Neuronal stem cell (in vitro differentiated cells): Measurements from ENCODE around the gene WASHC4.

ENCODE experiments used
- DNase-seq: peaks from one replicate; pipeline ENCODE4 v3.0.0-alpha.2; 2013; ENCODE audit warnings: low spot score
- H2AFZ ChIP-seq: one replicate; pipeline ENCODE4 v1.6.1; 2013; ENCODE audit warnings: mild to moderate bottlenecking, low read length, inconsistent platforms
- H2AK5ac ChIP-seq: 2 replicates; pipeline ENCODE4 v1.6.1; 2013; ENCODE audit warnings: low read depth, mild to moderate bottlenecking, inconsistent platforms, low read length, moderate library complexity, mixed read lengths
- H2BK120ac ChIP-seq: 2 replicates; pipeline ENCODE4 v1.6.1; 2013; ENCODE audit warnings: low read depth, mild to moderate bottlenecking, inconsistent platforms, low read length, moderate library complexity, mixed read lengths
- H2BK12ac ChIP-seq: one replicate; pipeline ENCODE4 v1.6.1; 2013; ENCODE audit warnings: low read length, inconsistent platforms
- H2BK15ac ChIP-seq: 2 replicates; pipeline ENCODE4 v1.6.1; 2013; ENCODE audit warnings: mild to moderate bottlenecking, low read length, inconsistent platforms, mixed read lengths
- H2BK5ac ChIP-seq: one replicate; pipeline ENCODE4 v1.6.1; 2013; ENCODE audit warnings: inconsistent platforms, mild to moderate bottlenecking, low read length, moderate library complexity
- H3K14ac ChIP-seq: one replicate; pipeline ENCODE4 v1.6.1; 2013; ENCODE audit warnings: low read length, inconsistent platforms
- H3K18ac ChIP-seq: 2 replicates; pipeline ENCODE4 v1.6.1; 2013; ENCODE audit warnings: low read length, inconsistent platforms
- H3K23ac ChIP-seq: 2 replicates; pipeline ENCODE4 v1.6.1; 2013; ENCODE audit warnings: low read depth, mild to moderate bottlenecking, mixed read lengths, low read length, inconsistent platforms; ENCODE audit not compliant: poor library complexity
- H3K27ac ChIP-seq: replicated peaks from 3 replicates; pipeline ENCODE4 v1.5.1; 2013; ENCODE audit warnings: low read length, inconsistent platforms
- H3K27me3 ChIP-seq, 3 experiments: 2 replicates each; pipeline ENCODE4 v1.6.1; 2013; ENCODE audit warnings: low read length in 3 of 3, mild to moderate bottlenecking in 2 of 3, inconsistent platforms in 1 of 3, low read depth in 1 of 3, mixed read lengths in 1 of 3, moderate library complexity in 1 of 3; ENCODE audit not compliant: control insufficient read depth in 3 of 3, insufficient read depth in 3 of 3
- H3K36me3 ChIP-seq, 2 donors: replicated peaks in 1 of 2; 2 replicates each; pipeline ENCODE4 v1.6.1; 2013; ENCODE audit warnings: low read length in 2 of 2; ENCODE audit not compliant: control insufficient read depth in 2 of 2, insufficient read depth in 2 of 2
- H3K4ac ChIP-seq: 2 replicates; pipeline ENCODE4 v1.6.1; 2013; ENCODE audit warnings: inconsistent platforms, mild to moderate bottlenecking, low read length, moderate library complexity
- H3K4me1 ChIP-seq, 2 donors: 1 replicate in 1 of 2; 2 replicates in 1 of 2; pipeline ENCODE4 v1.6.1; 2013; ENCODE audit warnings: low read length in 2 of 2, low read depth in 1 of 2; ENCODE audit not compliant: control insufficient read depth in 2 of 2, insufficient read depth in 1 of 2
- H3K4me2 ChIP-seq: one replicate; pipeline ENCODE4 v1.6.1; 2013; ENCODE audit warnings: mild to moderate bottlenecking, low read length, inconsistent platforms; ENCODE audit not compliant: insufficient read depth, poor library complexity, severe bottlenecking
- H3K4me3 ChIP-seq, 2 donors: 2 replicates each; pipeline ENCODE4 v1.5.1; 2013; ENCODE audit warnings: low read length in 2 of 2, mild to moderate bottlenecking in 2 of 2, inconsistent platforms in 1 of 2, moderate library complexity in 1 of 2
- H3K79me1 ChIP-seq: one replicate; pipeline ENCODE4 v1.6.1; 2013; ENCODE audit warnings: low read depth, mild to moderate bottlenecking, inconsistent platforms, low read length, moderate library complexity
- H3K9ac ChIP-seq: one replicate; pipeline ENCODE4 v1.6.1; 2013; ENCODE audit warnings: mild to moderate bottlenecking, low read depth, low read length, inconsistent platforms; ENCODE audit not compliant: poor library complexity
- H3K9me3 ChIP-seq, 2 donors: replicated peaks in 1 of 2; 2 replicates each; pipeline versions ENCODE3 to v1.6.1; 2013; ENCODE audit warnings: low read length in 2 of 2, mild to moderate bottlenecking in 2 of 2, inconsistent platforms in 1 of 2, low read depth in 1 of 2, mixed read lengths in 1 of 2, moderate library complexity in 1 of 2; ENCODE audit not compliant: control insufficient read depth in 2 of 2, insufficient read depth in 1 of 2
- H4K8ac ChIP-seq: one replicate; pipeline ENCODE4 v1.6.1; 2013; ENCODE audit warnings: low read depth, mild to moderate bottlenecking, inconsistent platforms, low read length, moderate library complexity
- H4K91ac ChIP-seq: one replicate; pipeline ENCODE4 v1.6.1; 2013; ENCODE audit warnings: low read length, low read depth, mild to moderate bottlenecking, inconsistent platforms; ENCODE audit not compliant: poor library complexity
- WGBS, 2 donors: extraction: QIAGEN DNeasy Blood & Tissue Kit; methylation state at CpG; one replicate each; pipeline ENCODE4 v1.1.7; 2013; ENCODE audit warnings: missing lambda C conversion rate in 2 of 2, mixed read lengths in 1 of 2; ENCODE audit not compliant: insufficient read length in 2 of 2, insufficient replicate concordance in 1 of 2; ENCODE audit errors: extremely low coverage in 2 of 2; 5-methylcytosine and 5-hydroxymethylcytosine counted together

Gene WASHC4

DNA sequence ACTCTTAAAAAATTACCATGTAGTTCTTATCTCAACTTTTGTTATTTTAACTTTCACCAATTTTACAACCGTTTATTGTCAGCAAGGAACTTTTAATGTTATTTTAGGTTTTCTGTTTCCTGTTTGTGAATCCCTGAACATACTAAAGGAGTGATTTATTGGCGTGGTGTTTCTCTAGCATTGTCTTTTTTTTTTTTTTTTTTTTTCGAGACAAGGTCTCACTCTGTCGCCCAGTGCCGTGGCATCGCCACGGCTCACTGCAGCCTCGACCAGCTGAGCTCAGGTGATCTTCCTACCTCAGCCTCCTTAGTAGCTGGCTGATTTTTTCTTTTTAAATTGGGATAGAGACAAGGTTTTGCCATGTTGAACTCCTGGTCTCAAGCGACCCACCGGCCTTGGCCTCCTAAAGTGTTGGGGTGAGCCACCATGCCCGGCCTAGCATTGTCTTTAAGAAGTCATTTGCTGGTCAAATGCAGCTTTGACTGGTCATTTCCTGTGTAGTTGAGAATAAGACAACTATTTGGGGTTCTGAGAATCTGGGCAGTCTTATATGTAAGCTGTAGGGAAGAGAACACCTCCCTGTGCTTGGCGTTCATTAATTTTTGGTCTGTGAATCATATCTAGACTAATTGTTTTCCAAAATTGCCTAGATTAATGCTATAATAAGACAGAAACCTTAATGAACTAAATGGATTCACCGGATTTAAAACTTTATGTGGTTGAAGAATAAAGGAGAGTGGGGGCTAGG lies 2.1 kb downstream of the WASHC4 start:
- Histone ChIP-seq H3K14ac (no peak overlapping the region), H2BK5ac (no peak overlapping the region), H2BK12ac (no peak overlapping the region), H3K4ac (no peak overlapping the region), H3K79me1 (peaks cover 4% of the 10 kb centered on the region), H2AK5ac (no peak overlapping the region), H2BK15ac (no peak overlapping the region), H3K23ac (no peak overlapping the region), H3K9me3 (peaks cover 0 to 19% of the 10 kb centered on the region in 2 donors), H3K36me3 (peaks cover 2 to 38% of the 10 kb centered on the region in 2 donors), H3K4me2 (no peak overlapping the region), H3K18ac (no peak overlapping the region), H4K91ac (no peak overlapping the region), H3K27me3 (no peaks in the 10 kb centered on the region), H2BK120ac (no peak overlapping the region), H3K9ac (no peak overlapping the region), H3K4me3 (peak overlapping the region in 1 of 2 donors; percentile 68), H4K8ac (no peak overlapping the region), H3K4me1 (peaks cover 0 to 1% of the 10 kb centered on the region in 2 donors), H2AFZ (no peak overlapping the region), H3K27ac (no peak overlapping the region)
- DNase-seq = no peak
- WGBS, 2 donors = no CpG with 5 or more reads among the region's 13 CpGs

DNA sequence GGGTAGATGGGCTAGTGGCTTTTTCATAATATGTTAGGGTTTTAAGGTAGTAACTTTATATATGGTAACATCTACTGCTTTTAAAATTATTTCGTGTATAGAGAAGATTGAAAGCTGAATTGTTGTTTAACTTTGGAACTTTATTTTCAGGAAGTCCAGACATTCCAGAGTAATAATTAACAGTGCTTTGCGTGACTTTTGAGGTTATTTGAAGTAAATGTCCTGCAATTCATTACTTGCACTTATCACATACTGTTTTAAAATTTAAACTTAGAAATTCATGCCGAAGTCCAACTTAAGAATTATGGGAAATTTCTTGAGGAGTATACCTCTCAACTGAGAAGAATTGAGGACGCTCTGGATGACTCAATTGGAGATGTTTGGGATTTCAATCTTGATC lies 3.3 kb downstream of the WASHC4 start:
- Histone ChIP-seq H3K27ac (no peak overlapping the region), H4K8ac (no peak overlapping the region), H3K9me3 (peaks cover 0 to 19% of the 10 kb centered on the region in 2 donors), H4K91ac (no peak overlapping the region), H2AK5ac (no peak overlapping the region), H3K79me1 (peaks cover 4% of the 10 kb centered on the region), H3K4me1 (peaks cover 0 to 1% of the 10 kb centered on the region in 2 donors), H3K23ac (no peak overlapping the region), H3K9ac (no peak overlapping the region), H2BK5ac (no peak overlapping the region), H3K4me2 (no peak overlapping the region), H3K36me3 (peaks cover 2 to 50% of the 10 kb centered on the region in 2 donors), H3K4ac (no peak overlapping the region), H2BK12ac (no peak overlapping the region), H2BK120ac (no peak overlapping the region), H2BK15ac (no peak overlapping the region), H3K27me3 (no peaks in the 10 kb centered on the region), H3K4me3 (no peak overlapping the region), H3K14ac (no peak overlapping the region), H3K18ac (no peak overlapping the region), H2AFZ (no peak overlapping the region)
- no CpG with 5 or more reads among the region's 4 CpGs for WGBS, 2 donors
- DNase-seq = no peak

DNA sequence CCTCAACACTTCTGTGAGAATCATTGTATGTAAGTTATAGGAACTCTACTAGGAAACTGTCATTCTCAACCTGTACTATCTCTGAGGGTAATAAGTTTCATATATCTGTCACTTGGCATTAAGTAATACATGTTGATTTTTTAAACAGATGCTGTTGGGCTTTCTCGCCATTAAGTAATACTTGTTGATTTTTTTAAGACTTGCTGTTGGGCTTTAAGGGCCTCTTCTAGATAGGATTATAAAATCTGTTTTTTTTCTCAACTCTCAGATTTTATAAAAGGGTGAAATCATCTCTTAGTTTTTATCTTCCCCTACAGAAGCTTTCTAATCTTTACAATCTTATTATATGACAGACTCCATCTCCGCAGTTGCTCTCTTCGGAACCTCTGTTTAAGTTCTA lies 5.6 kb downstream of the WASHC4 start:
- H2BK120ac ChIP-seq = no peak overlapping the region
- no CpG with 5 or more reads among the region's 3 CpGs for WGBS, 2 donors

DNA sequence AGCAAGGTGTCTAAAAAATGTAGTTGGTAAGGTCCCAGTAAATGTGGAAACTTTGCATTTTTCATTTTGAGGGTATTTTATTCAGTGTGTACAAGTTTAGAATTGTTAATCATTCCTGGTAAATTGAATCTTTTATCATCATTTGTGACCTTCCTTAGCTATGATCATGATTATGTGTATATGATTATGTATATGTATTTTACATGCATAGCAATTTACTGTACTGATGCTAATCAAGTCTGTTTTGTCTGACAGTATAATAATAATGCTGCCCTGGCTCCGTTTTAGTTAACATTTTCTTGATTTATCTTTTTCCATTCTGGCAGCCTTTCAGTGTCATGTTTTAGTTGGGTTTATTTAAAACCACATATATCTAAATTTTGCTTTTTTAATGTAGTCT lies 9.4 kb downstream of the WASHC4 start:
- no peak overlapping the region for H3K4me2 ChIP-seq
- no peak overlapping the region for H2BK120ac ChIP-seq
- H2AFZ ChIP-seq = no peak overlapping the region
- H4K91ac ChIP-seq = no peak overlapping the region
- H2BK15ac ChIP-seq = no peak overlapping the region
- no peaks in the 10 kb centered on the region for H3K79me1 ChIP-seq
- H3K14ac ChIP-seq = no peak overlapping the region
- H2AK5ac ChIP-seq = no peak overlapping the region
- no peak overlapping the region for H3K18ac ChIP-seq
- no peak overlapping the region for H3K4ac ChIP-seq
- peaks cover 0 to 11% of the 10 kb centered on the region in 2 donors for H3K9me3 ChIP-seq
- H4K8ac ChIP-seq = no peak overlapping the region
- no peak overlapping the region for H2BK12ac ChIP-seq
- H2BK5ac ChIP-seq = no peak overlapping the region
- no peak overlapping the region for H3K4me3 ChIP-seq
- no peak overlapping the region for H3K9ac ChIP-seq
- no peak for DNase-seq
- H3K4me1 ChIP-seq = no peaks in the 10 kb centered on the region
- H3K27ac ChIP-seq = no peak overlapping the region
- peaks cover 3 to 99% of the 10 kb centered on the region in 2 donors for H3K36me3 ChIP-seq
- WGBS, 2 donors = no CpG with 5 or more reads among the region's 1 CpG
- no peak overlapping the region for H3K23ac ChIP-seq
- no peaks in the 10 kb centered on the region for H3K27me3 ChIP-seq

More for the DNA sequence above, 5.6 kb downstream of the WASHC4 start:
- peaks cover 0 to 19% of the 10 kb centered on the region in 2 donors for H3K9me3 ChIP-seq
- H3K23ac ChIP-seq = no peak overlapping the region
- no peak overlapping the region for H3K14ac ChIP-seq
- H2BK5ac ChIP-seq = no peak overlapping the region
- H2BK15ac ChIP-seq = no peak overlapping the region
- H3K4me1 ChIP-seq = peaks cover 0 to 1% of the 10 kb centered on the region in 2 donors
- H3K9ac ChIP-seq = no peak overlapping the region
- H3K36me3 ChIP-seq = peaks cover 4 to 73% of the 10 kb centered on the region in 2 donors
- no peak overlapping the region for H4K91ac ChIP-seq
- no peak overlapping the region for H2AFZ ChIP-seq
- no peak overlapping the region for H3K4ac ChIP-seq
- H3K27me3 ChIP-seq = no peaks in the 10 kb centered on the region
- H3K4me2 ChIP-seq = no peak overlapping the region
- H4K8ac ChIP-seq = no peak overlapping the region
- no peak overlapping the region for H2AK5ac ChIP-seq
- no peak overlapping the region for H3K27ac ChIP-seq
- no peak overlapping the region for H3K4me3 ChIP-seq
- H2BK12ac ChIP-seq = no peak overlapping the region
- H3K79me1 ChIP-seq = peaks cover 1% of the 10 kb centered on the region
- DNase-seq = no peak
- no peak overlapping the region for H3K18ac ChIP-seq
